GM23338 (cell line): ENCODE data around the gene CASP8.

ENCODE experiments used
- CREB1 ChIP-seq: fragments of 250-450 bp; sonication (Bioruptor Pico); IDR thresholded peaks from 2 replicates; pipeline ENCODE4 v1.5.0; 2020; ENCODE audit warnings: low read depth, mild to moderate bottlenecking, moderate library complexity
- CTCF ChIP-seq, 2 experiments: fragments of 200-600 bp in 1 of 2; sonication (generic) in 1 of 2; conservative IDR thresholded peaks; 2 replicates each; pipeline versions ENCODE4 v1.5.1 to v1.6.1; 2016 to 2017; ENCODE audit warnings: antibody characterized with exemption in 2 of 2, low read depth in 2 of 2, mild to moderate bottlenecking in 2 of 2, moderate library complexity in 1 of 2
- EZH2 ChIP-seq: fragments of 200-600 bp; sonication (generic); IDR thresholded peaks from one replicate; pipeline ENCODE4 v1.8.0; 2017; ENCODE audit warnings: antibody characterized with exemption, mild to moderate bottlenecking, low read depth; ENCODE audit not compliant: unreplicated experiment
- EZH2phosphoT487 ChIP-seq: fragments of 200-600 bp; sonication (generic); IDR thresholded peaks from one replicate; pipeline ENCODE4 v1.8.1; 2018; ENCODE audit warnings: antibody characterized with exemption; ENCODE audit not compliant: unreplicated experiment
- POLR2AphosphoS5 ChIP-seq: IDR thresholded peaks from 2 replicates; pipeline ENCODE4 v1.6.1; 2016; ENCODE audit warnings: antibody characterized with exemption, low read depth
- REST ChIP-seq: IDR thresholded peaks from one replicate; pipeline ENCODE4 v1.6.1; 2018; ENCODE audit warnings: antibody characterized with exemption; ENCODE audit not compliant: unreplicated experiment
- ZNF114 ChIP-seq: fragments of 250-450 bp; sonication (Bioruptor Pico); IDR thresholded peaks from 2 replicates; pipeline ENCODE4 v1.5.0; 2020; ENCODE audit warnings: mild to moderate bottlenecking, moderate library complexity
- ZNF331 ChIP-seq: fragments of 250-450 bp; sonication (Bioruptor Pico); IDR thresholded peaks from 2 replicates; pipeline ENCODE4 v1.5.0; 2020; ENCODE audit warnings: low read depth, mild to moderate bottlenecking, moderate library complexity
- ZNF462 ChIP-seq: fragments of 250-450 bp; sonication (Bioruptor Pico); IDR thresholded peaks from 2 replicates; pipeline ENCODE4 v1.5.0; 2020; ENCODE audit warnings: mild to moderate bottlenecking, moderate library complexity

GRCh38 chr2:201262718-201263117, 2.4 kb downstream of the CASP8 start:
- TF ChIP-seq POLR2AphosphoS5 (no peak), CTCF (conservative IDR thresholded peaks at IDR 0.05; ENCODE audit: low read depth in 2 of 2) (no peak), EZH2phosphoT487 (no peak), EZH2 (no peak), REST (no peak), ZNF331 (CRISPR knock-in tag) (no peak), ZNF462 (CRISPR knock-in tag) (no peak), CREB1 (CRISPR knock-in tag) (no peak), ZNF114 (no peak)
